ENCODE results near the gene FGD5.

- TF ChIP-seq CTCF (IDR thresholded peaks at IDR 0.05; ENCODE audit: low read depth, low read length, poor library complexity, severe bottlenecking) (no peak), EZH2phosphoT487 (IDR thresholded peaks at IDR 0.05; ENCODE audit: borderline replicate concordance, low read length) (no peak)
Measured at GRCh38 chr3:14775011-14775410, 43.8 kb upstream of the FGD5 start.
